Chondrocyte (in vitro differentiated cells): ENCODE data around the gene BTBD19. TPM values are rescaled to one million over a fixed set of nuclear protein-coding genes. Genes with fewer than 3 reads are reported as not detected.
A peak's percentile ranks its signal among the peaks of the same experiment; 100 is the strongest.

ENCODE experiments used
- DNase-seq: peaks from one replicate; pipeline ENCODE4 v3.0.0; 2021; ENCODE audit warnings: mixed read lengths, low spot score
- H3K27ac Mint-ChIP-seq: one replicate; pipeline ENCODE4 v1.8.0; 2021; ENCODE audit warnings: mild to moderate bottlenecking, moderate library complexity, mixed read lengths; ENCODE audit not compliant: unreplicated experiment
- H3K27me3 Mint-ChIP-seq: 2 replicates; pipeline ENCODE4 v1.8.0; 2021; ENCODE audit warnings: low read depth, mixed read lengths
- H3K36me3 Mint-ChIP-seq: 2 replicates; pipeline ENCODE4 v1.8.0; 2021; ENCODE audit warnings: low read depth, mixed read lengths
- H3K4me1 Mint-ChIP-seq: 2 replicates; pipeline ENCODE4 v1.8.0; 2021; ENCODE audit warnings: low read depth, mild to moderate bottlenecking, mixed read lengths
- H3K4me3 Mint-ChIP-seq: one replicate; pipeline ENCODE4 v1.8.0; 2021; ENCODE audit warnings: mild to moderate bottlenecking, moderate library complexity, mixed read lengths; ENCODE audit not compliant: unreplicated experiment
- H3K9me3 Mint-ChIP-seq: 2 replicates; pipeline ENCODE4 v1.8.0; 2021; ENCODE audit warnings: low read depth, mixed read lengths
- total RNA-seq: library from RNA; stranded (reverse); gene quantifications from 3 replicates; pipeline ENCODE4 v1.2.1, GENCODE V29; 2021
- TF ChIP-seq, protein P1 (sequence below): fragments of 200-600 bp; sonication (generic); IDR thresholded peaks from 2 replicates; pipeline ENCODE4 v1.5.0; 2021; ENCODE audit warnings: antibody characterized with exemption, mild to moderate bottlenecking, moderate library complexity

The BTBD19 gene
- total RNA-seq, 1 donor from 2014 or later = 44.1 TPM

DNA sequence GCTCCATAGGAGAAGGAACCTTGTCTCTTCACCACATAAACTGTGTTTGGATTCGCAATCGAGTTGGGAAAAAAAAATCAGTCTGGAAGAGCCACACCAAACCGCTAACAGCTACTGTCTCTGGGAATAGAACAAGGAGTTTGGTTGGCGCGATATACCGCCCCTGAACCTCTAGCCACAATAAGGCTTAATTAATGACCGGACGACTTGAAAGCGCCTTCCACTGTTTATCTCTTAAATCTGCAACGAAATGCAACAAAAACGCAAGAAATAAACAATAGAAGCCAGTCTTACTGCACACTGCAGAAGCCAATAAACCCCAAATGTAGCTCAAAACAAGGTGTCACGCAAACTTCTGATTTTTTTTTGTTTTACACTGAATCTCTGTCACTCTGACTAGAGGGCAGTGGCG lies 10.9 kb downstream of the BTBD19 start:
- Mint-ChIP-seq H3K4me1 (peaks cover 38% of the 10 kb centered on the region), H3K9me3 (no peaks in the 10 kb centered on the region), H3K27ac (peak overlapping the region; percentile 99), H3K27me3 (no peaks in the 10 kb centered on the region), H3K4me3 (peak overlapping the region; percentile 67), H3K36me3 (peaks cover 10% of the 10 kb centered on the region)
- DNase-seq = no peak
- TF ChIP-seq, protein P1, sequence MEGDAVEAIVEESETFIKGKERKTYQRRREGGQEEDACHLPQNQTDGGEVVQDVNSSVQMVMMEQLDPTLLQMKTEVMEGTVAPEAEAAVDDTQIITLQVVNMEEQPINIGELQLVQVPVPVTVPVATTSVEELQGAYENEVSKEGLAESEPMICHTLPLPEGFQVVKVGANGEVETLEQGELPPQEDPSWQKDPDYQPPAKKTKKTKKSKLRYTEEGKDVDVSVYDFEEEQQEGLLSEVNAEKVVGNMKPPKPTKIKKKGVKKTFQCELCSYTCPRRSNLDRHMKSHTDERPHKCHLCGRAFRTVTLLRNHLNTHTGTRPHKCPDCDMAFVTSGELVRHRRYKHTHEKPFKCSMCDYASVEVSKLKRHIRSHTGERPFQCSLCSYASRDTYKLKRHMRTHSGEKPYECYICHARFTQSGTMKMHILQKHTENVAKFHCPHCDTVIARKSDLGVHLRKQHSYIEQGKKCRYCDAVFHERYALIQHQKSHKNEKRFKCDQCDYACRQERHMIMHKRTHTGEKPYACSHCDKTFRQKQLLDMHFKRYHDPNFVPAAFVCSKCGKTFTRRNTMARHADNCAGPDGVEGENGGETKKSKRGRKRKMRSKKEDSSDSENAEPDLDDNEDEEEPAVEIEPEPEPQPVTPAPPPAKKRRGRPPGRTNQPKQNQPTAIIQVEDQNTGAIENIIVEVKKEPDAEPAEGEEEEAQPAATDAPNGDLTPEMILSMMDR = peak; percentile 58

DNA sequence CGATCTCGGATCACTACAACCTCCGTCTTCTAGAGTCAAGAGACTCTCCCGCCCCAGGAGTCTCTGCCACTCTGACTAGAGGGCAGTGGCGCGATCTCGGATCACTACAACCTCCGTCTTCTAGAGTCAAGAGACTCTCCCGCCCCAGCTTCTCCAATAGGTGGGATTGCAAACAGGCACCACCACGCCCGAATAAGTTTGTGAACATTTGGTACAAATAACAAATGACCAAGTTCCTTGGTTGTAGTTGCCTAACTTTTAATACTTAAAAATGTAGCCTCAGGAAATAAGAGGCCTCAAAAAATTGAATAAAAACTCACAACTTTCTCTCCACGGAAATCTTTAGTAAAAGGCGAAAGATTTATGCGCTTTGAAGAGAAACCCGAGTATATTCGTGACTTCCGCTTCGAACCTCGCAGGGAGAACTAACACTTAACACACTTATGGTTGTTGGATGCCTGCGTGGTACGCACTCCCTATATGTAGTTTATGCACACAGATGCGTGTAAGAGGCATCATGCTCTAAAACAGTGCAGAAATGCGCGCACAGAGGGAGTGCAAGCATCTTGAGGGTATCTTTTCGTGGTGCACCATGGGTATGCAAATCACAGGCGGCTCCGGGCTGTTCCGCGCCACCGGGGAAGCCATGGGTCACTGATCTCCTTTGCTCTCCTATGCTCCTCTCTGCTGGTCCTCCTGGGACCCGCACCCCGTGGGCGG lies 11.4 kb downstream of the BTBD19 start:
- peak overlapping the region; percentile 99 for H3K27ac Mint-ChIP-seq
- H3K4me3 Mint-ChIP-seq = peak overlapping the region; percentile 67
- peaks cover 9% of the 10 kb centered on the region for H3K36me3 Mint-ChIP-seq
- DNase-seq = peak; percentile 73
- H3K27me3 Mint-ChIP-seq = no peaks in the 10 kb centered on the region
- TF ChIP-seq, protein P1 = peak; percentile 34
- H3K4me1 Mint-ChIP-seq = peaks cover 38% of the 10 kb centered on the region
- H3K9me3 Mint-ChIP-seq = no peaks in the 10 kb centered on the region

DNA sequence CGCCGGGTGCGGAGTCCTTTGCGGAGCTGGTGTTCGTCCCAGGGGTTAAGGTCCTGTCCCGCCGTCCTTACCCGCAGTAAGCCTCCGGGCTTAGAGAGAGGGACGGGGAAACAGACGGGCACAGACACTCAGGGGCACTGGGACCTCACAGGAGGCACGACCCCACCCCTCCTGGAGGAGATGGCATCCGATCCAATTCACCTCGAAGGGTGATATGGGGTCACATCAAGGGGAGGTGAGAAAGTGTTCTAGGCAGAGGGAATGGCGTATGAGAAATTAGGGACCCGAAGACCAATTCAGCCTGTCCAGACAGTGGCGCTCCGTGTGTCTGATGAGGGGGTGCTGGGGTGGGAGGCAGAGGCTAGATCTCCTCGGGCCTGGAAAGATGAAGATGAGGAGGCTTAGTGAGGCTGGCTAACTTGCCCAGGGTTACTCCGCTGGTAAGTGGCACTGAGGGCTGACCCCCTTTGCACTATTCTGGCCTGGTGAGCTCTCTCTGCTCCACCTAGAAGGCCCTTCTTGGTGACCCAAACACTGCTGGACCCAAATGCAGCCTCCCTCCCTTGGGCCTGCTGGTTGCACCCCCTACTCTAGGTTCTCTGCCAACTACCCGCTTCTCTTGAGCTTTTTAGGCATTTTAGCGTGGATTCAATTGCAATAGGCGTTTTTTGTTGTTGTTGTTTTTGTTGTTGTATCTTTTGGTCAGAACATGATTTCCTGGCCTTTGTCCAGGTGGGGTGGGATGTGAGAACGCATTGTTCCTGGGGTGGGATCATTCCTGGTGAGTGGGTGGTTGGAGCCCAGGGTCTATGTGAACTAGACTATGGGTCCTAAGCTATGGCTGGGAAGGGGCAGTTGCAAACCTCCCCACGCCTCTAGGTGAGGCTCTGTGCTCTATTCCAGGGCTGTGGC lies 12.3 kb downstream of the BTBD19 start:
- Mint-ChIP-seq H3K4me3 (peak overlapping the region; percentile 67), H3K4me1 (peaks cover 32% of the 10 kb centered on the region), H3K27me3 (no peaks in the 10 kb centered on the region), H3K27ac (peak overlapping the region; percentile 99), H3K9me3 (no peaks in the 10 kb centered on the region), H3K36me3 (peaks cover 1% of the 10 kb centered on the region)
- DNase-seq = peak; percentile 50
- TF ChIP-seq, protein P1 = no peak

DNA sequence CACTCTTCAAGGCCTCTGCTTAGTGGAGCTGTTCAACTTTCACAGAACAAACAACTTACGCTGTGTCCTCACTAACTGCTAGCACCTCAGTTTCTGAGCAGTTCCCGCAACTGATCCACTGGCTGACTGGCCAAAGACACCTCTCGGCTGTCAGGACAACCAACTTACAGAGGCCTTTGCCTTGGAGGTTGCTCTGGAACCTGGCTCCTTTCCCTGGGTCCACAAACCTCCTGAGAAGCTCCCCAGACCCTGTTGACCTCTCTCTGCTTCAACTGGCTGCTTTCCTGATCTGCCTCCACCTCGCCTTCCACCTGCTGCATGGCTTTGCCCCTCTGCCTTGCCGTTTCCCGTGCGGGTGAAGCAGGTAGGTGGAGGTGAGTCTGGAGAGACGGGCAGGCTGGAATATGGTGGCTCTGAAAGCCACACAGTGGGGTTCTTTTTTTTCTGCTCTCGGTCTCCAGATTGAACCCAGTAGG lies 13.0 kb downstream of the BTBD19 start:
- H3K9me3 Mint-ChIP-seq = no peaks in the 10 kb centered on the region
- peak; percentile 66 for DNase-seq
- H3K4me1 Mint-ChIP-seq = peaks cover 32% of the 10 kb centered on the region
- no peaks in the 10 kb centered on the region for H3K36me3 Mint-ChIP-seq
- H3K27ac Mint-ChIP-seq = no peak overlapping the region
- no peaks in the 10 kb centered on the region for H3K27me3 Mint-ChIP-seq
- TF ChIP-seq, protein P1 = no peak
- no peak overlapping the region for H3K4me3 Mint-ChIP-seq

DNA sequence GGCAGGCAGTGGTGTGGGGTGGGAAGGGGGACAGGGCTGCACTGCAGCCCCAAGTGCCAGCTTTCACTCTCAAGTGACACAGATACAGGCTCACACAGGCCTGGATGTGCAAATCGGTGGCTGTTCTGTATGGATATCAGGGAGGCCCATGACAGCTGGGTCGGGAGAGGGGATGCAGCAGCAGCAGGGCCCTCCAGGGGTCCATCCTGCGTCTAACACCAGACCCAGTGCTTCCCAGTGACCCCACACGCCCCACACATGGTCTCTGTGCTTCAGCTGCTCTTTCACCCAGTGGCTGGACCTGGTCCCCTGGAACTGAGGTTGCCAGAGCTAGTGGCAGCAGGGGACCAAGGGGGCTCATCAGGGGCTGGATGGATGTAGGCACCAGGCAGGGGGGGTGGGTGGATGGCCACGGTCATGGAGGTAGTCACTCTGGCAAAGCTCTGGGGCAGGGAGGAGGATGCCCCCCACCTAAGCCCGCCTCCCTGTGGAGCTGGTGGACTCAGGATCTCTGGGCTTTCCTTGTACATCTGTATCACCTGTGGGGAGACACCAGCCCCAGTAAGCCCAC lies 13.9 kb downstream of the BTBD19 start:
- no peak overlapping the region for H3K4me3 Mint-ChIP-seq
- no peaks in the 10 kb centered on the region for H3K36me3 Mint-ChIP-seq
- H3K27ac Mint-ChIP-seq = no peak overlapping the region
- TF ChIP-seq, protein P1 = no peak
- peak; percentile 62 for DNase-seq
- H3K27me3 Mint-ChIP-seq = no peaks in the 10 kb centered on the region
- H3K4me1 Mint-ChIP-seq = peaks cover 32% of the 10 kb centered on the region
- H3K9me3 Mint-ChIP-seq = no peaks in the 10 kb centered on the region
